Purkinje cell (primary cell): ENCODE results near the gene MIER1. TPM values are rescaled to one million over a fixed set of nuclear protein-coding genes. Genes with fewer than 3 reads are reported as not detected.

ENCODE experiments used
- polyA plus RNA-seq: library from polyadenylated mRNA; unstranded; fragments of >200 nt; fragmentation: Nextera tagmentation; gene quantifications from 2 replicates; pipeline ENCODE4 v1.2.1, GENCODE V29; 2014

Gene MIER1
- 34.6 and 43.8 TPM in 2 replicates for polyA plus RNA-seq

GRCh38 chr1:66924756-66925557, at the start of gene MIER1, which contains the start of gene DNAI4:
Gene MIER1, plus strand, starts transcription at chr1:66924990. Its CDS starts 39 bp downstream, at chr1:66925029.
Gene DNAI4, minus strand, starts transcription at chr1:66924856. Its CDS starts 25 bp downstream, at chr1:66924831.

Other genes with a start within 250 kb of the MIER1 start
- 2.7 and 2.8 TPM in 2 replicates for gene DYNLT5, start 172.5 kb upstream of the MIER1 start, polyA plus RNA-seq
- gene INSL5, start 123.7 kb upstream of the MIER1 start, polyA plus RNA-seq = not detected in 2 replicates
- gene DNAI4, start 134 bp upstream of the MIER1 start, polyA plus RNA-seq = 7.1 and 13.6 TPM in 2 replicates
- 0.32 and 2.3 TPM in 2 replicates for gene SLC35D1, start 129.2 kb downstream of the MIER1 start, polyA plus RNA-seq
- not detected in 2 replicates for gene C1orf141, start 210.0 kb downstream of the MIER1 start, polyA plus RNA-seq
- not detected in 2 replicates for gene IL23R, start 241.5 kb downstream of the MIER1 start, polyA plus RNA-seq